Cerebellar nuclear complex (tissue), 1 donor: ENCODE data around the gene NXF1.
"Not testable (repeated sequence)": the region's sequence is repeated elsewhere in the genome, so short reads cannot be mapped to it uniquely, and the experiment has no call there.

ENCODE experiments used
- DNase-seq, 2 experiments: peaks; one replicate each; lab custom pipeline; 2025; lab: John Stamatoyannopoulos, UW

Gene NXF1

GRCh38 chr11:62787005-62787759, 18.1 kb downstream of the NXF1 start, which contains the start of gene TMEM179B:
Gene TMEM179B, plus strand, starts transcription at chr11:62787402. Its CDS starts 30 bp downstream, at chr11:62787432.
- peak; percentile 49 to 75 for DNase-seq

- peak in 1 of 2 experiments; percentile 8 for DNase-seq
Observed at GRCh38 chr11:62786318-62787004, 18.8 kb downstream of the NXF1 start.

GRCh38 chr11:62782753-62783152, 22.5 kb downstream of the NXF1 start:
- no peak for DNase-seq

- DNase-seq = no peak
Observed at GRCh38 chr11:62778441-62778840, 26.8 kb downstream of the NXF1 start.

GRCh38 chr11:62777389-62777788, 27.9 kb downstream of the NXF1 start:
- DNase-seq = no peak

GRCh38 chr11:62775646-62776045, 29.6 kb downstream of the NXF1 start:
- no peak for DNase-seq

GRCh38 chr11:62774407-62774806, 30.8 kb downstream of the NXF1 start:
- DNase-seq = no peak

GRCh38 chr11:62771144-62772021, 33.9 kb downstream of the NXF1 start, which contains the start of gene TAF6L:
Gene TAF6L, plus strand, starts transcription at chr11:62771396. Its CDS starts 4,388 bp downstream, at chr11:62775784.
- DNase-seq = peak; percentile 80 to 98

- DNase-seq = peak in 1 of 2 experiments; percentile 38
Observed at GRCh38 chr11:62770778-62771143, 34.5 kb downstream of the NXF1 start.

GRCh38 chr11:62760867-62761227, 44.4 kb downstream of the NXF1 start:
- DNase-seq = not testable (repeated sequence)

- DNase-seq = no peak
Observed at GRCh38 chr11:62757846-62758788, 47.1 kb downstream of the NXF1 start.

- DNase-seq = no peak
Observed at GRCh38 chr11:62755086-62755615, 50.1 kb downstream of the NXF1 start.

- peak; percentile 99 to 100 for DNase-seq
Observed at GRCh38 chr11:62753736-62754603, 51.3 kb downstream of the NXF1 start, which contains the start of gene ZBTB3. Gene ZBTB3, minus strand, starts transcription at chr11:62754160. Its CDS starts 496 bp downstream, at chr11:62753664.

- no peak for DNase-seq
Observed at GRCh38 chr11:62752994-62753735, 52.1 kb downstream of the NXF1 start.

- DNase-seq = no peak
Observed at GRCh38 chr11:62752177-62752785, 53.0 kb downstream of the NXF1 start.

- DNase-seq = not testable (repeated sequence)
Observed at GRCh38 chr11:62749931-62750330, 55.3 kb downstream of the NXF1 start.

- no peak for DNase-seq
Observed at GRCh38 chr11:62747475-62748160, 57.6 kb downstream of the NXF1 start.
